IMR-90 (cell line): Measurements from ENCODE around the gene OR10A2. TPM values are rescaled to one million over a fixed set of nuclear protein-coding genes. Genes with fewer than 3 reads are reported as not detected.

ENCODE experiments used
- polyA plus RNA-seq, 3 experiments: library from polyadenylated mRNA; depleted of rRNA; stranded (reverse); fragments of >200 nt; gene quantifications; 2 replicates each; pipeline ENCODE4 v1.2.3, GENCODE V29; 2012; ENCODE audit warnings: low replicate concordance in 1 of 3
- total RNA-seq: library from RNA; depleted of rRNA; stranded (reverse); fragments of >200 nt; gene quantifications from 2 replicates; pipeline ENCODE4 v1.2.3, GENCODE V29; 2012; rRNA removed

OR10A2 gene
- total and polyA plus RNA-seq, 2 of the 4 experiments (the other 2 are of a cell fraction) = not detected

Other genes with a start within 250 kb of the OR10A2 start
- gene TPP1, start 243.6 kb upstream of the OR10A2 start, total RNA-seq = 16.7 and 33.5 TPM in 2 replicates
- 66.2 and 108 TPM in 2 replicates for gene TPP1, start 243.6 kb upstream of the OR10A2 start, polyA plus RNA-seq (2012; rRNA removed)
- 1.4 and 1.7 TPM in 2 replicates for gene DCHS1, start 207.2 kb upstream of the OR10A2 start, total RNA-seq
- gene DCHS1, start 207.2 kb upstream of the OR10A2 start, polyA plus RNA-seq (2012; rRNA removed) = 3.3 and 3.8 TPM in 2 replicates
- 65.8 and 70.3 TPM in 2 replicates for gene MRPL17, start 179.7 kb upstream of the OR10A2 start, total RNA-seq
- gene MRPL17, start 179.7 kb upstream of the OR10A2 start, polyA plus RNA-seq (2012; rRNA removed) = 85.2 and 97.5 TPM in 2 replicates
- 0.28 and 0.54 TPM in 2 replicates for gene OR2AG2, start 91.1 kb upstream of the OR10A2 start, total RNA-seq
- gene OR2AG2, start 91.1 kb upstream of the OR10A2 start, polyA plus RNA-seq (2012; rRNA removed) = 0.22 and 0.29 TPM in 2 replicates
- gene OR2AG1, start 80.0 kb upstream of the OR10A2 start, total RNA-seq = not detected in 2 replicates
- not detected in 2 replicates for gene OR2AG1, start 80.0 kb upstream of the OR10A2 start, polyA plus RNA-seq (2012; rRNA removed)
- gene OR6A2, start 63.4 kb upstream of the OR10A2 start, total RNA-seq = 0.56 and 0.72 TPM in 2 replicates
- 0.07 TPM in 1 of 2 replicates, not detected in the other for gene OR6A2, start 63.4 kb upstream of the OR10A2 start, polyA plus RNA-seq (2012; rRNA removed)
- gene OR10A5, start 17.4 kb upstream of the OR10A2 start, total RNA-seq = not detected in 2 replicates
- gene OR10A5, start 17.4 kb upstream of the OR10A2 start, polyA plus RNA-seq (2012; rRNA removed) = not detected in 2 replicates
- gene OR10A4, start 13.6 kb downstream of the OR10A2 start, total RNA-seq = not detected in 2 replicates
- gene OR10A4, start 13.6 kb downstream of the OR10A2 start, polyA plus RNA-seq (2012; rRNA removed) = not detected in 2 replicates
- 0.28 and 0.36 TPM in 2 replicates for gene OR2D2, start 29.4 kb downstream of the OR10A2 start, total RNA-seq
- gene OR2D2, start 29.4 kb downstream of the OR10A2 start, polyA plus RNA-seq (2012; rRNA removed) = 0.07 TPM in 1 of 2 replicates, not detected in the other
- gene OR2D3, start 57.9 kb downstream of the OR10A2 start, total RNA-seq = not detected in 2 replicates
- gene OR2D3, start 57.9 kb downstream of the OR10A2 start, polyA plus RNA-seq (2012; rRNA removed) = not detected in 2 replicates
- gene ZNF215, start 63.4 kb downstream of the OR10A2 start, total RNA-seq = 7.2 and 7.7 TPM in 2 replicates
- gene ZNF215, start 63.4 kb downstream of the OR10A2 start, polyA plus RNA-seq (2012; rRNA removed) = 2.9 and 3.4 TPM in 2 replicates
- gene ZNF214, start 157.3 kb downstream of the OR10A2 start, total RNA-seq = 2.5 and 3.1 TPM in 2 replicates
- gene ZNF214, start 157.3 kb downstream of the OR10A2 start, polyA plus RNA-seq (2012; rRNA removed) = 0.47 and 0.82 TPM in 2 replicates
- gene NLRP14, start 157.4 kb downstream of the OR10A2 start, total RNA-seq = under 0.01 TPM in 2 replicates
- not detected in 2 replicates for gene NLRP14, start 157.4 kb downstream of the OR10A2 start, polyA plus RNA-seq (2012; rRNA removed)
- gene RBMXL2, start 225.9 kb downstream of the OR10A2 start, total RNA-seq = not detected in 2 replicates
- not detected in 2 replicates for gene RBMXL2, start 225.9 kb downstream of the OR10A2 start, polyA plus RNA-seq (2012; rRNA removed)